Measurements from ENCODE around the gene SYT2.

Gene SYT2

GRCh38 chr1:202580619-202581018, 129.6 kb downstream of the SYT2 start:
- in situ Hi-C loops (cut with HindIII; ENCODE audit: low sequenced_read_pairs): no loop called here
- H3K4me3 ChIP-seq (ENCODE audit: low read depth, low read length): no peak overlapping the region
- DNase-seq (ENCODE audit: low read depth): no peak
- no peak for TF ChIP-seq CTCF (IDR thresholded peaks at IDR 0.05; ENCODE audit: low read depth, low read length, missing control alignments)

- DNase-seq (ENCODE audit: low read depth): peak; percentile 93
- H3K4me3 ChIP-seq (ENCODE audit: low read depth, low read length): no peak overlapping the region
- in situ Hi-C loops (cut with HindIII; ENCODE audit: low sequenced_read_pairs): no loop called here
- TF ChIP-seq CTCF (IDR thresholded peaks at IDR 0.05; ENCODE audit: low read depth, low read length, missing control alignments): no peak
These were observed 130.4 kb downstream of the SYT2 start for GRCh38 chr1:202579806-202580205.

GRCh38 chr1:202578565-202578964, 131.7 kb downstream of the SYT2 start:
- DNase-seq (ENCODE audit: low read depth): no peak
- H3K4me3 ChIP-seq (ENCODE audit: low read depth, low read length): no peak overlapping the region
- no peak for TF ChIP-seq CTCF (IDR thresholded peaks at IDR 0.05; ENCODE audit: low read depth, low read length, missing control alignments)
- in situ Hi-C loops (cut with HindIII; ENCODE audit: low sequenced_read_pairs): no loop called here

- DNase-seq (ENCODE audit: low read depth): peak; percentile 32
- H3K4me3 ChIP-seq (ENCODE audit: low read depth, low read length): no peak overlapping the region
- in situ Hi-C loops (cut with HindIII; ENCODE audit: low sequenced_read_pairs): no loop called here
- no peak for TF ChIP-seq CTCF (IDR thresholded peaks at IDR 0.05; ENCODE audit: low read depth, low read length, missing control alignments)
These were observed 132.2 kb downstream of the SYT2 start for GRCh38 chr1:202578001-202578504.

GRCh38 chr1:202577381-202577780, 132.9 kb downstream of the SYT2 start:
- DNase-seq (ENCODE audit: low read depth): no peak
- in situ Hi-C loops (cut with HindIII; ENCODE audit: low sequenced_read_pairs): no loop called here
- no peak overlapping the region for H3K4me3 ChIP-seq (ENCODE audit: low read depth, low read length)
- no peak for TF ChIP-seq CTCF (IDR thresholded peaks at IDR 0.05; ENCODE audit: low read depth, low read length, missing control alignments)

GRCh38 chr1:202576816-202577215, 133.4 kb downstream of the SYT2 start:
- DNase-seq (ENCODE audit: low read depth): peak; percentile 73
- in situ Hi-C loops (cut with HindIII; ENCODE audit: low sequenced_read_pairs): no loop called here
- no peak for TF ChIP-seq CTCF (IDR thresholded peaks at IDR 0.05; ENCODE audit: low read depth, low read length, missing control alignments)
- no peak overlapping the region for H3K4me3 ChIP-seq (ENCODE audit: low read depth, low read length)
